Parathyroid adenoma (tissue), 2 donors: Measurements from ENCODE around the gene ALPL.

Source experiments
- H2AFZ ChIP-seq: fragments of 300-600 bp; sonication (generic); one replicate; pipeline ENCODE4 v1.7.0; 2017; ENCODE audit warnings: antibody characterized with exemption, mild to moderate bottlenecking
- H3K27ac ChIP-seq: fragments of 300-600 bp; sonication (generic); one replicate; pipeline ENCODE4 v1.7.0; 2017
- H3K27me3 ChIP-seq: fragments of 300-600 bp; sonication (generic); one replicate; pipeline ENCODE4 v1.7.0; 2017; ENCODE audit warnings: low read length; ENCODE audit not compliant: control insufficient read depth, insufficient read depth
- H3K36me3 ChIP-seq: fragments of 300-600 bp; sonication (generic); one replicate; pipeline ENCODE4 v1.7.0; 2017; ENCODE audit warnings: low read length; ENCODE audit not compliant: control insufficient read depth, insufficient read depth
- H3K4me1 ChIP-seq: fragments of 300-600 bp; sonication (generic); one replicate; pipeline ENCODE4 v1.7.0; 2017; ENCODE audit warnings: control low read depth
- H3K4me2 ChIP-seq: fragments of 300-600 bp; sonication (generic); one replicate; pipeline ENCODE4 v1.7.0; 2017; ENCODE audit warnings: low read length
- H3K4me3 ChIP-seq: fragments of 300-600 bp; sonication (generic); one replicate; pipeline ENCODE4 v1.7.0; 2017; ENCODE audit warnings: low read depth, low read length
- H3K79me2 ChIP-seq: fragments of 300-600 bp; sonication (generic); one replicate; pipeline ENCODE4 v1.7.0; 2017; ENCODE audit warnings: control low read depth
- H3K9ac ChIP-seq: fragments of 300-600 bp; sonication (generic); one replicate; pipeline ENCODE4 v1.7.0; 2017; ENCODE audit warnings: mild to moderate bottlenecking
- H3K9me3 ChIP-seq: fragments of 300-600 bp; sonication (generic); one replicate; pipeline ENCODE4 v1.7.0; 2017; ENCODE audit warnings: low read length; ENCODE audit not compliant: control insufficient read depth
- TF ChIP-seq, protein P1 (sequence below): fragments of 300-600 bp; sonication (generic); IDR thresholded peaks from one replicate; pipeline ENCODE4 v1.7.0; 2017; ENCODE audit warnings: antibody characterized with exemption, mild to moderate bottlenecking
- donor health status: primary hyperparathyroidism.

Gene ALPL

DNA sequence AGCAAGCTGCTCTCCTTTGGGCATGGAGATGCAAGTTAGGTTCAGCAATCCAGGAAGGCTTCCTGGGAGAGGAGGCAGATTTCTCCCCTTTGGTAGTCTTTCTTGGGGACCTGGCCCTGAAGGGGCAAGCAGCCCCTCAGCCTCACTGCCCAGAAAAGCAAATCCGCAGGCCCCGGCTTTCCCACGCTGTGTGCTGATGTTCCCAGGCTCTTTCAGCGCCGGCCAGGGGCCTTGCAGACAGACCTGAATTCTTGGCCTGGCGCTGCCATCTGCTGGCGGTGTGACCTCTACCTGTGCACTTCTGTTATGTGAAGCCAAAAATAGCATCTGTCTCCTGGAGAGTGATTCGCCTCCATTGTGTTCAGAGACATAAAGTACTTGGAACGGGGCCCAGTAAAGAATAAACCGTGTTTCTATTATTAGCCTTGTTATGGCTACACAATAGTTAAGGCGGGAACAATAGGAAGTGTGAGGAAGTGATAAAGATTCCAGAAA lies 64.8 kb downstream of the ALPL start:
- Histone ChIP-seq H3K9me3 (no peaks in the 10 kb centered on the region), H3K9ac (no peak overlapping the region), H3K27me3 (no peaks in the 10 kb centered on the region), H3K4me2 (no peak overlapping the region), H3K4me1 (no peaks in the 10 kb centered on the region), H3K36me3 (no peaks in the 10 kb centered on the region), H3K79me2 (no peaks in the 10 kb centered on the region), H3K4me3 (no peak overlapping the region), H2AFZ (no peak overlapping the region), H3K27ac (peak overlapping the region; percentile 63)
- TF ChIP-seq, protein P1, sequence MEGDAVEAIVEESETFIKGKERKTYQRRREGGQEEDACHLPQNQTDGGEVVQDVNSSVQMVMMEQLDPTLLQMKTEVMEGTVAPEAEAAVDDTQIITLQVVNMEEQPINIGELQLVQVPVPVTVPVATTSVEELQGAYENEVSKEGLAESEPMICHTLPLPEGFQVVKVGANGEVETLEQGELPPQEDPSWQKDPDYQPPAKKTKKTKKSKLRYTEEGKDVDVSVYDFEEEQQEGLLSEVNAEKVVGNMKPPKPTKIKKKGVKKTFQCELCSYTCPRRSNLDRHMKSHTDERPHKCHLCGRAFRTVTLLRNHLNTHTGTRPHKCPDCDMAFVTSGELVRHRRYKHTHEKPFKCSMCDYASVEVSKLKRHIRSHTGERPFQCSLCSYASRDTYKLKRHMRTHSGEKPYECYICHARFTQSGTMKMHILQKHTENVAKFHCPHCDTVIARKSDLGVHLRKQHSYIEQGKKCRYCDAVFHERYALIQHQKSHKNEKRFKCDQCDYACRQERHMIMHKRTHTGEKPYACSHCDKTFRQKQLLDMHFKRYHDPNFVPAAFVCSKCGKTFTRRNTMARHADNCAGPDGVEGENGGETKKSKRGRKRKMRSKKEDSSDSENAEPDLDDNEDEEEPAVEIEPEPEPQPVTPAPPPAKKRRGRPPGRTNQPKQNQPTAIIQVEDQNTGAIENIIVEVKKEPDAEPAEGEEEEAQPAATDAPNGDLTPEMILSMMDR: peak; percentile 53

- no peaks in the 10 kb centered on the region for H3K27me3 ChIP-seq
- no peak overlapping the region for H2AFZ ChIP-seq
- no peaks in the 10 kb centered on the region for H3K36me3 ChIP-seq
- H3K4me1 ChIP-seq: no peaks in the 10 kb centered on the region
- no peak overlapping the region for H3K4me3 ChIP-seq
- no peak overlapping the region for H3K4me2 ChIP-seq
- H3K9me3 ChIP-seq: no peaks in the 10 kb centered on the region
- H3K79me2 ChIP-seq: no peaks in the 10 kb centered on the region
- TF ChIP-seq, protein P1: no peak
- H3K9ac ChIP-seq: no peak overlapping the region
- peak overlapping the region; percentile 63 for H3K27ac ChIP-seq
These were observed 65.4 kb downstream of the ALPL start for GRCh38 chr1:21574466-21575151.

- Histone ChIP-seq H2AFZ (no peak overlapping the region), H3K27ac (peak overlapping the region; percentile 63)
These were observed 66.2 kb downstream of the ALPL start for GRCh38 chr1:21575351-21575942.

DNA sequence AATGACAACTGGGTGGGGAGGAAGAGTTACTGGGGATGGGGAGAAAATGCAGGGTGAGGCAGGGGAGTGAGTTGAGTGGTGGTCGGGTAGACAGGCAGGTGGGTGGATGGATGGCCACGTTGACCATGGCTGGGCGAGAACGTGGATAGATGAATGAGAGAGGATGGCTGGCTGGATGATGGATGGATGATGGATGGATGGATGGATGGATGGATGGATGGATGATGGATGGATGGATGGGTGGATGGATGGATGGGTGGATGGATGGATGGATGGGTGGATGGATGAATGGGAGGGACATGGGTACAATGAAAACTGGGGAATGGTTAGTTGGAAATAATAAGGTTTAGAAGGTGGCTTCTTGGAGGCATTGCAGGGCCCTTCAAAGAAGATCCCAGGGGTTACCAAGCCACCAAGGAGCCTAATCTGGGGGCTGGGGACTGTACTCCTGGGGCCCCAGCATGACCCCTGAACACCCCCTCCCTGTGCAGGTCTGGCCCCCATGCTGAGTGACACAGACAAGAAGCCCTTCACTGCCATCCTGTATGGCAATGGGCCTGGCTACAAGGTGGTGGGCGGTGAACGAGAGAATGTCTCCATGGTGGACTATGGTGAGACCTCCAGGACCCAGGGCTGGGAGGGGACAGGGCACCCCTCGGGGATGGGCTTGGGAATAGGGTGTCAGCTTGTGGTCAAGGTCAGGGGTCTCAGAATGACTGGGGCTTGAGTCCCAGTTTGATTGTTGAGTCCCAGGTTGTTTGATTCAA lies 67.0 kb downstream of the ALPL start:
- Histone ChIP-seq H3K4me3 (no peak overlapping the region), H3K4me2 (no peak overlapping the region), H3K9me3 (no peaks in the 10 kb centered on the region), H3K27me3 (no peaks in the 10 kb centered on the region), H3K79me2 (no peaks in the 10 kb centered on the region), H2AFZ (no peak overlapping the region), H3K36me3 (no peaks in the 10 kb centered on the region), H3K9ac (no peak overlapping the region), H3K27ac (no peak overlapping the region), H3K4me1 (no peaks in the 10 kb centered on the region)
- TF ChIP-seq, protein P1: no peak

More at GRCh38 chr1:21575351-21575942, 66.2 kb downstream of the ALPL start:
- Histone ChIP-seq H3K4me1 (no peaks in the 10 kb centered on the region), H3K9me3 (no peaks in the 10 kb centered on the region), H3K4me3 (no peak overlapping the region), H3K36me3 (no peaks in the 10 kb centered on the region), H3K79me2 (no peaks in the 10 kb centered on the region), H3K9ac (no peak overlapping the region), H3K4me2 (no peak overlapping the region), H3K27me3 (no peaks in the 10 kb centered on the region)
- TF ChIP-seq, protein P1: no peak
